ENCODE measurements around the gene TECPR2. TPM values are rescaled to one million over a fixed set of nuclear protein-coding genes. Genes with fewer than 3 reads are reported as not detected.

Gene TECPR2
- total RNA-seq, 1 donor from 2014 or later, result 21.4 TPM

DNA sequence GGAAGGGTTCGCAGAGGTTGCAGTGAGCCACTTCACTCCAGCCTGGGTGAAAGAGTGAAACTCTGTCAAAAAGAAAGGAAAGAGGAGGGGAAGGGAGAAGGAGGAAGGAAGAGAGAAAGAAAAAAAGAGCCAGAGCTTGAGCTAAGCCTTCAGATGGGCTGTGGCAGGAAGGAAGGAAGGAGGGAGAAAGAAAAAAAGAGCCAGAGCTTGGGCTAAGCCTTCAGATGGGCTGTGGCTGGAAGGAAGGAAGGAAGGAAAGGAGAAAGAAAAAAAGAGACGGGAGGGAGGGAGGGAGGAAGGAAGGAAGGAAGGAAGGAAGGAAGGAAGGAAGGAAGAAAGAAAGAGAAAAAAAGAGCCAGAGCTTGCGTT lies 160.4 kb downstream of the TECPR2 start:
- no peak overlapping the region for H3K4me3 ChIP-seq
- H3K9me3 ChIP-seq, result no peaks in the 10 kb centered on the region
- intact Hi-C loops (cut with DNase I), result no loop called here
- no peaks in the 10 kb centered on the region for H3K36me3 ChIP-seq
- ATAC-seq (no peak), DNase-seq (no peak)
- no peaks in the 10 kb centered on the region for H3K27me3 ChIP-seq
- peaks cover 9% of the 10 kb centered on the region for H3K4me1 ChIP-seq
- TF ChIP-seq, protein P1, sequence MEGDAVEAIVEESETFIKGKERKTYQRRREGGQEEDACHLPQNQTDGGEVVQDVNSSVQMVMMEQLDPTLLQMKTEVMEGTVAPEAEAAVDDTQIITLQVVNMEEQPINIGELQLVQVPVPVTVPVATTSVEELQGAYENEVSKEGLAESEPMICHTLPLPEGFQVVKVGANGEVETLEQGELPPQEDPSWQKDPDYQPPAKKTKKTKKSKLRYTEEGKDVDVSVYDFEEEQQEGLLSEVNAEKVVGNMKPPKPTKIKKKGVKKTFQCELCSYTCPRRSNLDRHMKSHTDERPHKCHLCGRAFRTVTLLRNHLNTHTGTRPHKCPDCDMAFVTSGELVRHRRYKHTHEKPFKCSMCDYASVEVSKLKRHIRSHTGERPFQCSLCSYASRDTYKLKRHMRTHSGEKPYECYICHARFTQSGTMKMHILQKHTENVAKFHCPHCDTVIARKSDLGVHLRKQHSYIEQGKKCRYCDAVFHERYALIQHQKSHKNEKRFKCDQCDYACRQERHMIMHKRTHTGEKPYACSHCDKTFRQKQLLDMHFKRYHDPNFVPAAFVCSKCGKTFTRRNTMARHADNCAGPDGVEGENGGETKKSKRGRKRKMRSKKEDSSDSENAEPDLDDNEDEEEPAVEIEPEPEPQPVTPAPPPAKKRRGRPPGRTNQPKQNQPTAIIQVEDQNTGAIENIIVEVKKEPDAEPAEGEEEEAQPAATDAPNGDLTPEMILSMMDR (IDR thresholded peaks at IDR 0.05), result no peak
- no peak overlapping the region for H3K27ac ChIP-seq

DNA sequence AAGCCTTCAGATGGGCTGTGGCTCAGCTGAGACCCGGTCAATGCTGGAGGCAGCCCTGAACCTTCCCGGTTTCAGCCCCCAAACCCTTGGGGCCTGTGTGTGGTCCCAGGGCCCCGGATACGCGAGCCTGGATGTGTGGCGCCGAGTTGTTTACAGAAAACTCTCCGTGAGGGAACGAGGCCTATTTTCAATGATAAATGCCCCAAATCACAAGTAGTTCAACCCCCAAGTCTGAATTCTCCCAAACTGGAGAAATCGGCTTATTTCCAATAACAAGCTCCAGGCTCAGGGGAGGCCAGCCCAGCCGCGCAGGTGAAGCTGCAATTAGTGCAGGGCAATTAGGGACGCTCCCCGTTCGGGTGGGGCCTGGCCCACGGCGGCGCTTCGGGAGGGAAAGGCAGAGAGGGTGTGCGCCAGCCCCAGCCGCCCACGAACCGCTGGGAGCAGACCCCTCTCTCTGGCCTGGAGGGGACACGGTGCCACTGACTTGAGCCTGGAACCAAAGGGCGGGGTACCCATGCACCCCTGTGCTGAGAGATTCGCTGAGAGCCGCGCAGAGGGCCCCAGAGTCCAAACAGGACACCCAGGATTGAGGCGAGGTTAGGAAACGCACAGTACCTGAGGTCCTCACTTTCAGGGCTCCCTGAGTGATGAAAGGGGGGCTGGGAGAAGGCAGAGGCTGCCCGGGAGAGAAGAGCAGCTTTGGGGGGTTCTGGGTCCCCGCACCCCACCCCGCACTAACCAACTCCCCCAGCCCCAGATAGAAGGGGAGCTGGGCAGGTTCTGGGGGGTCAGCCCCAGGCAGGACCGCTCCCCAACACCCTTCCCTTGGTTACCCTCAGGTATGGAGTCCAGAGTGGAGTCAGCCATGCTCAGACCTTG lies 161.1 kb downstream of the TECPR2 start:
- Histone ChIP-seq H3K27me3 (no peaks in the 10 kb centered on the region), H3K4me3 (peak overlapping the region; percentile 81), H3K36me3 (no peaks in the 10 kb centered on the region), H3K4me1 (peaks cover 9% of the 10 kb centered on the region), H3K9me3 (no peaks in the 10 kb centered on the region), H3K27ac (peak overlapping the region; percentile 82)
- intact Hi-C loops (cut with DNase I), result no loop called here
- DNase-seq (peak; percentile 64), ATAC-seq (no peak)
- TF ChIP-seq, protein P1 (IDR thresholded peaks at IDR 0.05), result no peak

DNA sequence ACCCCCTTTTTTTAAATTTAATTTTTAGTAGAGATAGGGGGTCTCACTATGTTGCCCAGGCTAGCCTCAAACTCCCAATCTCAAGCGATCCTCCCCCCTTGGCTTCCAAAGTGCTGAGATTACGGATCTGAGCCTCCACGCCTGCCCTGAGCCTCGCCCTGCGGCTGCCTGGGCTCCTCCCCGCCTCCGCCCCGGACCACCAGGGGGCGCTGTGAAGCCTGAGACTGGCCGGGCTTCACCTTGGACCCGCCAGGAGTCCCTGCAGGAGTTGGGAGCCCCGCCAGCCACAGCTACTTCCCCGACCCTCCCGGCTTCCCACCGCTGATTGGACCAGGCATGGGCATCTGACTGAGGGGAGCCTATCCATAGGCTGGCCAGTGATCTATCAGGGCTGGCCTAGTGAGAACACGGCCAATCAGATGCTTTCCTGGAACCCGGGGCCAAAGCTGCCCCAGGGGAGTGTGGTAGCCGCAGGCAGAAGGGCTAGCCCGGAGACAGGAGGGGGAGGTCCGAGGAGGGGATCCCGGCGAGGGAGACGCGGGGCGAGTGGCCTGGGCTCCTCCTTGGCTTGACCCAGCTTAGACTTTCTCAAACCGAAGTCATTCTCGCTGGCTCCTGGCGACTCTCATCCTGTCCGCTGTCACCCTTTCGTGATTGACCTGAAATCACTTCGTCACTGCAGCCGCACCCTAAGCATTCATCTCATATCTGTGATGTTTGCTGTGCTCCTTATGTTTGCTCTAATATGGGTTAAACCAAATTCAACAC lies 161.9 kb downstream of the TECPR2 start:
- H3K27ac ChIP-seq, result peak overlapping the region; percentile 82
- ATAC-seq (peak; percentile 98), DNase-seq (peak; percentile 100)
- TF ChIP-seq, protein P1 (IDR thresholded peaks at IDR 0.05), result peak; percentile 100
- H3K4me3 ChIP-seq, result peak overlapping the region; percentile 81
- no peaks in the 10 kb centered on the region for H3K36me3 ChIP-seq
- peaks cover 9% of the 10 kb centered on the region for H3K4me1 ChIP-seq
- intact Hi-C loops (cut with DNase I), result no loop called here
- no peaks in the 10 kb centered on the region for H3K27me3 ChIP-seq
- H3K9me3 ChIP-seq, result no peaks in the 10 kb centered on the region

DNA sequence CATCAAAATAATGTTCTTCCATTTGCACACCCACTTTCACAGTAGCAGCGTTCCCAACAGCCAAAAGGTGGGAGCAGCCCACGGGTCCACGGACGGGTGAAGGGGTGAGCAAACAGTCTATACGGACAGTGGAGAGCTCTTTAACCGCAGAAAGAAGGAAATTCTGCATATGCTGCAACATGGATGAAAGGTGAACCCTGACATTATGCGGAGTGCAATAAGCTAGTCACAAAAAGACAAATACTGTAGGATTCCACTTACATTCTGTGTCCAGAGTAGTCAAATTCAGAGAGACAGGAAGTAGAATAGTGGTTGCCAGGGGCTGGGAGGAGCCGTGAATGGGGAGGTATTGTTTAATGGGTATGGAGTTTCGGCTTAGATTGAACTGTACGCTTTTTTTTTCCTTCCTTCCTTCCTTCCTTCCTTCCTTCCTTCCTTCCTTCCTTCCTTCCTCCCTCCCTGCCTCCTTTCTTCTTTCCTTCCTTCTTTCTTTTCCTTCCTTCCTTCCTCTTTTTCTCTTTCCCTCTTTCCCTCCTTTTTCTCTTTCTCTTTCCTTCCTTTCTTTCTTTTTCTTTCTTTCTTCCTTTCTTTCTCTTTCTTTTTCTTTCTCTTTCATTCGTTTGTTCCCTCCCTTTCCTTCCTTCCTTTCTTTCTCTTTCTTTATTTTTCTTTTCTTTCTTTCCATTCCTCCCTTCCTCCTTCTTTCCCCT lies 162.6 kb downstream of the TECPR2 start:
- TF ChIP-seq, protein P1 (IDR thresholded peaks at IDR 0.05), result no peak
- ATAC-seq (peak; percentile 36), DNase-seq (peak; percentile 64)
- intact Hi-C loops (cut with DNase I), result no loop called here
- peak overlapping the region; percentile 81 for H3K4me3 ChIP-seq
- peak overlapping the region; percentile 82 for H3K27ac ChIP-seq
- no peaks in the 10 kb centered on the region for H3K27me3 ChIP-seq
- H3K4me1 ChIP-seq, result peaks cover 9% of the 10 kb centered on the region
- no peaks in the 10 kb centered on the region for H3K9me3 ChIP-seq
- H3K36me3 ChIP-seq, result no peaks in the 10 kb centered on the region

DNA sequence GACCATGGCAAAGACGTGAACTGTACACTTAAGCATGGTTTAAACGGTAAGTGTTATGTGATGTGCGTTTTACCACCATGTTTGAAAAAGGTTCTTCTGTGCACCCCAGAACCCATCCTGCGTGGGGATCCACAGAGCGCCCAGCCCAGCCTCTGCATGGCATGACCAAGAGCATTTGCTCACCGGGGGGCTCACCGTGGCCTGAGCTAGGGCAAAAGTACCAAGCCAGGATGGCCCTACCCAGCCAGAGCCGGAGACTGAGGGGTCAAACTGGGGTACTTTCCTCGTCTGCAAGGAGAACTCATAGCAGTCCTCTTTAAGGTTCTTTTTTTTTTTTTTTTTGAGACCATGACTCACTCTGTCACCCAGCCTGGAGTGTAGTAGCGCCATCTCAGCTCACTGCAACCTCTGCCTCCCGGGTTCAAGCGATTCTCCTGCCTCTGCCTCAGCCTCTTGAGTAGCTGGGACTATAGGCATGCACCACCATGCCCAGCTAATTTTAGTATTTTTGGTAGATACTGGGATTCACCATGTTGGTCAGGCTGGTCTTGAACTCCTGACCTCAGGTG lies 163.3 kb downstream of the TECPR2 start:
- no peak for ATAC-seq
- intact Hi-C loops (cut with DNase I), result no loop called here
- TF ChIP-seq, protein P1 (IDR thresholded peaks at IDR 0.05), result no peak
- peak overlapping the region; percentile 81 for H3K4me3 ChIP-seq
- H3K27ac ChIP-seq, result peak overlapping the region; percentile 82
- no peaks in the 10 kb centered on the region for H3K9me3 ChIP-seq
- H3K36me3 ChIP-seq, result no peaks in the 10 kb centered on the region
- no peaks in the 10 kb centered on the region for H3K27me3 ChIP-seq
- no peak for DNase-seq
- H3K4me1 ChIP-seq, result peaks cover 9% of the 10 kb centered on the region

Data from upper lobe of right lung (tissue), 1 donor.